Thyroid gland (tissue), 4 donors: Measurements from ENCODE around the gene TMEM201. TPM values are rescaled to one million over a fixed set of nuclear protein-coding genes. Genes with fewer than 3 reads are reported as not detected.
A peak's percentile ranks its signal among the peaks of the same experiment; 100 is the strongest.
"Not testable (repeated sequence)": the region's sequence is repeated elsewhere in the genome, so short reads cannot be mapped to it uniquely, and the experiment has no call there.

ENCODE experiments used
- DNase-seq, 2 donors: peaks; one replicate each; pipeline ENCODE4 v3.0.0-alpha.2; 2019
- H3K27ac ChIP-seq, 3 donors: fragments of 200-600 bp; sonication (generic); 1 replicate in 2 of 3; 2 replicates in 1 of 3; pipeline ENCODE4 v1.5.1; 2016 to 2019; ENCODE audit warnings: mild to moderate bottlenecking in 1 of 3, moderate library complexity in 1 of 3
- H3K27me3 ChIP-seq: fragments of 200-600 bp; sonication (generic); one replicate; pipeline ENCODE4 v1.5.1; 2019
- H3K36me3 ChIP-seq, 2 donors: fragments of 200-600 bp; sonication (generic); one replicate each; pipeline ENCODE4 v1.5.1; 2016 to 2019
- H3K4me1 ChIP-seq, 2 donors: fragments of 200-600 bp; sonication (generic); one replicate each; pipeline ENCODE4 v1.5.1; 2017 to 2019
- H3K4me3 ChIP-seq, 3 donors: fragments of 200-600 bp; sonication (generic); replicated peaks in 1 of 3; 1 replicate in 2 of 3; 2 replicates in 1 of 3; pipeline ENCODE4 v1.5.1; 2016; ENCODE audit warnings: mild to moderate bottlenecking in 1 of 3
- H3K9me3 ChIP-seq: fragments of 200-600 bp; sonication (generic); one replicate; pipeline ENCODE4 v1.5.1; 2017
- POLR2A ChIP-seq, 2 donors: fragments of 450-650 bp; IDR thresholded peaks; one replicate each; pipeline ENCODE4 v1.6.1; 2017; ENCODE audit warnings: antibody characterized with exemption in 2 of 2, mild to moderate bottlenecking in 2 of 2, moderate library complexity in 1 of 2
- WGBS, 2 donors: methylation state at CpG; one replicate each; pipeline ENCODE4 v1.1.5; 2017; 5-methylcytosine and 5-hydroxymethylcytosine counted together
- intact Hi-C: fragments of 100-400 bp; cut with DNase I; formaldehyde crosslinking; loops from one replicate; pipeline ENCODE4 v1.15.1; 2023
- total RNA-seq, 4 donors: library from RNA; depleted of rRNA; stranded (reverse); fragments of >200 nt; gene quantifications; one replicate each; pipeline ENCODE4 v1.2.3, GENCODE V29; 2016
- TF ChIP-seq, protein P1 (sequence below), 6 experiments: fragments of 200-600 bp in 3 of 6; fragments of 450-650 bp in 3 of 6; sonication (generic) in 3 of 6; IDR thresholded peaks; one replicate each; pipeline ENCODE4 v1.5.1; 2016 to 2019; ENCODE audit warnings: antibody characterized with exemption in 6 of 6, mild to moderate bottlenecking in 2 of 6, inconsistent platforms in 1 of 6, moderate library complexity in 1 of 6

TMEM201 gene
- total RNA-seq, 4 donors from 2014 or later: 3.0 to 11.3 (median 8.5) TPM

DNA sequence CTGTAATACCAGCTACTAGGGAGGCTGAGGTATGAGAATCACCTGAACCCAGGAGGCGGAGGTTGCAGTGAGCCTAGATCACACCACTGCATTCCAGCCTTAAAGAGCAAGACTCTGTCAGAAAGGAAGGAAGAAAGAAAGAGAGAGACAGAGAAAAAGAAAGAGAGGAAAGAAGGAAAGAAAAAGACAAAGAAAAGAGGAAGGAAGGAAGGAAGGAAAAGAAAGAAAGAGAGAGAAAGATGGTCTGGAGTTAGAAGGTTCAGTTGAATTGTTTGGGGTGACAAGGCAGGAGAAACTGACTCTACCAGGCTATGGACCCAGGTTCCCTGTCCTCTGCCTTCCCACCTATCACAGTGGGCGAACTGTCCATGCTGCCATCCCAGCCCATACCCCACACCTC, 35.4 kb downstream of the TMEM201 start:
- no peak for DNase-seq
- no peak overlapping the region for H3K4me3 ChIP-seq
- no peaks in the 10 kb centered on the region for H3K9me3 ChIP-seq
- intact Hi-C loops: no loop called here
- H3K27me3 ChIP-seq: no peaks in the 10 kb centered on the region
- H3K4me1 ChIP-seq: no peaks in the 10 kb centered on the region
- H3K27ac ChIP-seq: no peak overlapping the region
- no peaks in the 10 kb centered on the region for H3K36me3 ChIP-seq
- TF ChIP-seq, protein P1, sequence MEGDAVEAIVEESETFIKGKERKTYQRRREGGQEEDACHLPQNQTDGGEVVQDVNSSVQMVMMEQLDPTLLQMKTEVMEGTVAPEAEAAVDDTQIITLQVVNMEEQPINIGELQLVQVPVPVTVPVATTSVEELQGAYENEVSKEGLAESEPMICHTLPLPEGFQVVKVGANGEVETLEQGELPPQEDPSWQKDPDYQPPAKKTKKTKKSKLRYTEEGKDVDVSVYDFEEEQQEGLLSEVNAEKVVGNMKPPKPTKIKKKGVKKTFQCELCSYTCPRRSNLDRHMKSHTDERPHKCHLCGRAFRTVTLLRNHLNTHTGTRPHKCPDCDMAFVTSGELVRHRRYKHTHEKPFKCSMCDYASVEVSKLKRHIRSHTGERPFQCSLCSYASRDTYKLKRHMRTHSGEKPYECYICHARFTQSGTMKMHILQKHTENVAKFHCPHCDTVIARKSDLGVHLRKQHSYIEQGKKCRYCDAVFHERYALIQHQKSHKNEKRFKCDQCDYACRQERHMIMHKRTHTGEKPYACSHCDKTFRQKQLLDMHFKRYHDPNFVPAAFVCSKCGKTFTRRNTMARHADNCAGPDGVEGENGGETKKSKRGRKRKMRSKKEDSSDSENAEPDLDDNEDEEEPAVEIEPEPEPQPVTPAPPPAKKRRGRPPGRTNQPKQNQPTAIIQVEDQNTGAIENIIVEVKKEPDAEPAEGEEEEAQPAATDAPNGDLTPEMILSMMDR (IDR thresholded peaks at IDR 0.05): no peak
- TF ChIP-seq POLR2A (IDR thresholded peaks at IDR 0.05): no peak
- 94 to 95% methylated on average over 2 of the region's 2 CpGs for WGBS, 2 donors

DNA sequence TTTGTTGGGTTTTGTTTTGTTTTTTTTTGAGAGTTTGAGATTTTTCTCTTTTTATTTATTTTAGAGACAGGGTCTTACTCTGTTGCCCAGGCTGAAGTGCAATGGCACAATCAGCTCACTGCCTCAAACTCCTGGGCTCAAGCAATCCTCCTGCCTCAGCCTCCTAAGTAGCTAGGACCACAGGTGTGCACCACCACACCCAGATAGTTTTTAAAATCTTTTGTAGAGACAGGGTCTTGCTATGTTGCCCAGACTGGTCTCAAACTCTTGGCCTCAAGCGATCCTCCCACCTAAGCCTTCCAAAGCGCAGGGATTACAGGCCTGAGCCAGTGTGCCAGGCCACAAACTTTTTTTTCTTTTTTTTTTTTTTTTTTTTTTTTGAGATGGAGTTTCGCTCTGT, 36.3 kb downstream of the TMEM201 start:
- not testable (repeated sequence) for H3K36me3 ChIP-seq, H3K4me3 ChIP-seq, H3K4me1 ChIP-seq, H3K9me3 ChIP-seq, H3K27me3 ChIP-seq, DNase-seq, H3K27ac ChIP-seq
- 96 to 97% methylated on average over 3 of the region's 3 CpGs for WGBS, 2 donors
- intact Hi-C loops: loop anchor here (5.0 kb wide), 1 partner anchor 92 kb away; no protein-coding TSS in a partner anchor

DNA sequence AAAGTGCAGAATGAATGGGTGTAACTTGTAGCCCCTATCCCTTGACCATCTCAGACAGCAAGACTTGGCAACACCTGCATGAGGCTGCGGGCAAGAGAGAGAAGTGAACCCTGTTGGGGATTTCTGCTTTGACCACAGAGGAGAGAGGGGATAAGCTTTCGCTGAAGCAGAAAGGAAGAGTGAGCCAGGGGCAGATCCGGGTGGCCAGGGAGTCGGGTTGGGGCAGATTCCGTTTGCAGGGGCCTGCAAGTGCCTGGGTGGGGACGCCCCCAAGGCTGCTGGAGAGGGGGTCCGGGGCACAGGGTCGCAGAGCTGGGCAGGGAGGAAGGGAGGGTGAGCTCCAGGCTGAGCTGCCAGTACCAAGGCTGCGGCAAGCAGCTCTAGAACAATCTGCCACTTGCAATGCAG, 37.5 kb downstream of the TMEM201 start:
- no peaks in the 10 kb centered on the region for H3K4me1 ChIP-seq
- no peak for TF ChIP-seq POLR2A (IDR thresholded peaks at IDR 0.05)
- TF ChIP-seq, protein P1 (IDR thresholded peaks at IDR 0.05): no peak
- 76 to 83% methylated on average over 9 of the region's 9 CpGs for WGBS, 2 donors
- H3K9me3 ChIP-seq: no peaks in the 10 kb centered on the region
- no peak overlapping the region for H3K4me3 ChIP-seq
- no peaks in the 10 kb centered on the region for H3K36me3 ChIP-seq
- no peak for DNase-seq
- intact Hi-C loops: loop anchor here (2.0 to 5.0 kb wide), 2 partner anchors 91 to 241 kb away; no protein-coding TSS in a partner anchor
- no peak overlapping the region for H3K27ac ChIP-seq
- H3K27me3 ChIP-seq: no peaks in the 10 kb centered on the region

DNA sequence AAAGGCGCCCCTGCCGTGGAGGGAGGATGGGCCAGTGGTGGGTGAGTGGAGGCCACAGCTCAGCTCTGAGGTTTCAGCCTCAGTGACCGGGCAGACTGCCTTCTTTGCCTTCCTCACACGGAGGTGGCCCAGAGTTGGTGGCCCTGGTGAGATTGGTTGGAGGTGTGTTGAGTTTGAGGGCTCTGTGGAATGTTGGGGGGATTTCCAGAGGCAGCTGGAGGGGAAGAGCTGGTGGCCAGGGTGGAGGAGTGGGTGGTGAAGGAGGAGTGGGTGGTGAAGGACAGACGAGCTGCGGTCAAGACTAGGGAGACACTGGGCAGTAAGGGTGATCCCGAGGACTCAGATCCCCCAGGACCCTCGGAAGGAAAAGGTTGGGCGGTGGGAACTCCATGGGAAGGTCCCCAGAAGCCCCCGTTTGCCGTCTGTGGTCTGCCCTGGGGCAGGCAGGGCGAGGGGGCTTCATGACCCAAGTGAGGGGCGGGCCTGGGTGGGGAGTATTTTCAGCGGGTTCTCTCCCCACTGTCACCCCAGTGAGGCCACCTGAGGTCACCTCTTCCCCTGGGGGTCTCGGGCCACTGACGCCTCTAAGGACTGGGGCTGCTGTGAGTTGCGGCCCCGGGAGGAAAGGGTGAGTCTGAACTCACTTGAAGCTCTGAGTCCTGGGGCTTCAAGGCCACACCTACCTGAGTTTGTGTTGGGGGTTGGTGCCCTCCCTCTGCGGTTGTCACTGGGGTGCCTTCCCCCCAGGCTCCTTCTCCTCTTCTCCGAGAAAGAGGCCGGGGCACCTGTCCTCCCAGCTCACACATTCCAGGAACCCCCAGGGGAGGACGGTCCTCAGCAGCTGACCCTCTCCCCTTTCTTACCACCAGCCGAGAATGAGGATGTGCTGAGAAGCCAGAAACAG, 40.1 kb downstream of the TMEM201 start:
- Histone ChIP-seq H3K4me3 (no peak overlapping the region), H3K36me3 (no peaks in the 10 kb centered on the region), H3K27ac (no peak overlapping the region), H3K27me3 (no peaks in the 10 kb centered on the region), H3K9me3 (no peaks in the 10 kb centered on the region), H3K4me1 (no peaks in the 10 kb centered on the region)
- 74 to 75% methylated on average over 15 to 17 of the region's 23 CpGs for WGBS, 2 donors
- no peak for TF ChIP-seq POLR2A (IDR thresholded peaks at IDR 0.05)
- TF ChIP-seq, protein P1 (IDR thresholded peaks at IDR 0.05): no peak
- DNase-seq: no peak
- intact Hi-C loops: loop anchor here (5.0 kb wide), 1 partner anchor 89 kb away; no protein-coding TSS in a partner anchor

DNA sequence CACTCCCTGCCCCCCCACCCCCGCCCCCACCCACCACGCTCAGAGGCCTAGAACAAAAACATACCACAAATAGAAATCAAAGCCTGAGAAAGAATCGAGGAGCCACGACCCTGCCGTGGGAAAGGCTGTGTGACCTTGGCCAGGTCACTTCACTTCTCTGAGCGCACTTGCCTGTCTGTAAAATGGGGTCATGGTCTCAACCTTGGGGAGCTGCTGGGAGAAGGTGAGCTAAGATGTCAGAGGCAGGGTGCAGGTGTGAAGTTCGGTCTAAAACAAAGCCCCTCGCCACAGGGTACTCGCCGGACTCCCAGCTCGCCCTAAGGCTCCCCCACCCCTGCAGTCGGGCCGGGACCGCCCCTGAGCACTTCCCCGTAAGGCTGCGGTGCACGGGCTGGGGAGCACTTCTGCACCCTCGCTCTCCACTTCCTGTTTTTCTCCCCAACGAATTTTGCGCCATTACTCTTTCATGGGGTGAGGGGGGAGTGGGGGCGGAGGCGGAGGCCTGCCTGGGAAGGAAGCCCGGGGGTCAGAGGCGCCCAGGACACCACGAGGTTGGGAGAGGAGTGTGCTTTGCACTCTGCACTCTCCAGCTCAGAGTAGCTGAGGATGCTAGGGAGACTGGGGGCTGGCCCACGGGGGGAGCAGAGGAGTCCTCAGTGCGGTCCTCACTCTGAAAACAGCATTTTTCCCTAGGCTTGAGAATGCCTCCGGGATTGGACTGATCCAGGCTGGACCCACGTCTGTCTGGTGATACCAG, 40.9 kb downstream of the TMEM201 start:
- H3K4me3 ChIP-seq: no peak overlapping the region
- 43 to 62% methylated on average over 16 to 29 of the region's 29 CpGs for WGBS, 2 donors
- H3K36me3 ChIP-seq: no peaks in the 10 kb centered on the region
- peak in 1 of 2 donors; percentile 18 for DNase-seq
- no peak for TF ChIP-seq POLR2A (IDR thresholded peaks at IDR 0.05)
- TF ChIP-seq, protein P1 (IDR thresholded peaks at IDR 0.05): no peak
- H3K4me1 ChIP-seq: no peaks in the 10 kb centered on the region
- H3K9me3 ChIP-seq: no peaks in the 10 kb centered on the region
- no peaks in the 10 kb centered on the region for H3K27me3 ChIP-seq
- H3K27ac ChIP-seq: no peak overlapping the region
- intact Hi-C loops: loop anchor here (5.0 kb wide), 1 partner anchor 88 kb away; no protein-coding TSS in a partner anchor
